Measurements from ENCODE around the gene ZNF683. TPM values are rescaled to one million over a fixed set of nuclear protein-coding genes. Genes with fewer than 3 reads are reported as not detected.
"Not testable (repeated sequence)": the region's sequence is repeated elsewhere in the genome, so short reads cannot be mapped to it uniquely, and the experiment has no call there.

The ZNF683 gene
- total RNA-seq, result under 1 TPM in 1 of 2 experiments, not detected in 1; 0.18 TPM

GRCh38 chr1:26372611-26373010, at the start of gene ZNF683:
Gene ZNF683, minus strand, starts transcription at chr1:26372750. Its CDS starts 4,179 bp downstream, at chr1:26368571.
- H3K9me3 Mint-ChIP-seq, result peaks cover 11% of the 10 kb centered on the region
- H3K27ac Mint-ChIP-seq, result peak within 1 kb of the TSS; percentile 84
- not testable (repeated sequence) for H3K4me3 Mint-ChIP-seq, H3K27me3 Mint-ChIP-seq, DNase-seq
- CTCF ChIA-PET, result interaction anchor here (1.2 to 4.7 kb wide), 6 partner anchors 9 to 65 kb away, joined by 3 to 56 read pairs (median 12); no protein-coding TSS in a partner anchor
- POLR2A ChIA-PET, result interaction anchor here (1.0 to 3.2 kb wide), 6 partner anchors 8 to 171 kb away, joined by 3 to 15 read pairs (median 6); no protein-coding TSS in a partner anchor
- peaks cover 77% of the 10 kb centered on the region for H3K4me1 Mint-ChIP-seq
- H3K36me3 Mint-ChIP-seq (ENCODE audit: low read depth), result peaks cover 17% of the 10 kb centered on the region

DNA sequence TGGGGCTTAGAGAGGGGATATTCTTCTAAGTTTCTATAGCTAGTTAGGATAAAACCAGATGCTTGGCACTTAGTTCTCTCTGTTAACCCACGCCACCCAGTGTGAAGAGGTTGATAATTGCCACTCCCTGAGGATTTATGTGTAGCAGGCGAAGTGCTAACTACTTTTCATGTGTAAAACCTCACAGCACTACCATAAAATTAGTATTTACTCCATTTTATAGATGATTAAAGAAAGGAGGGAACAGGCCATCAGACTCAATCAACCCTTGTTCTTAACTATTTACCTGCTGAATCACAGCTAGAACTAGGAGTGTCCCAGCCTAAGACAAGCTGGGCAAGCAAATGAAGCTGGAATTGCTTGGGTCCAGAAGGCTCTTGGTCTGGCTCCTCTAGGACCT, 46.9 kb upstream of the ZNF683 start:
- no peak for DNase-seq
- H3K36me3 Mint-ChIP-seq (ENCODE audit: low read depth), result no peaks in the 10 kb centered on the region
- H3K4me1 Mint-ChIP-seq, result peaks cover 3% of the 10 kb centered on the region
- ChIA-PET POLR2A (interaction anchor here (0.9 kb wide), 1 partner anchor 29 kb away, joined by 3 read pairs; no protein-coding TSS in a partner anchor), CTCF (interaction anchor here (0.6 to 1.9 kb wide), 6 partner anchors 28 to 250 kb away, joined by 3 to 5 read pairs (median 4); partner anchors contain the start of gene ZNF593)
- no peak overlapping the region for H3K27ac Mint-ChIP-seq
- peaks cover 43% of the 10 kb centered on the region for H3K27me3 Mint-ChIP-seq
- H3K9me3 Mint-ChIP-seq, result no peaks in the 10 kb centered on the region
- H3K4me3 Mint-ChIP-seq, result no peak overlapping the region

DNA sequence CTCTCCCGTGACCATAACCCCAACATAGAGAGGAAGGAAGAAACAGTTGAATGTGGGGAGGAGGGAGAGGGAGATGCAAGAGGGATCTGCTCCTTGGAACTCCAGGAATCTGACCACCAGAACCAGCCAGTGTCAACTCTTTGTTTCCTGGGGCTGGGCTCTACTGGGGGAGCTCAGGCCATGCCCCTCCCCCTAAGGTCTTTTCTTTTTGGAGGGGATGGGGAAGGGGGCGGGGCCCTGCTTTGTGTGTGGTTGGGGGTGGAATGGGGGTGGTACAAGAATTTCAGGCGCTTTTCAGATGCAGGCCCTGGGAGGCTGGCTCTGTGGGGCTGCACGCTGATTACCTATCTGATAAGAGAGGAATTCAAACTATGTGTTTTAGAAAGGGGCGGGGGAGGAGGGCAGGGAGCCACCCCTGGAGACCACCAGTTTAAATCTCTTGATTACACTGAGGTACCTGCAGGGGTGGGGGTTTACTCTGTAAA, 46.4 kb upstream of the ZNF683 start:
- Mint-ChIP-seq H3K4me3 (no peak overlapping the region), H3K27ac (no peak overlapping the region), H3K27me3 (peaks cover 49% of the 10 kb centered on the region), H3K36me3 (ENCODE audit: low read depth) (no peaks in the 10 kb centered on the region), H3K9me3 (no peaks in the 10 kb centered on the region), H3K4me1 (peaks cover 3% of the 10 kb centered on the region)
- ChIA-PET POLR2A (interaction anchor here (0.9 kb wide), 1 partner anchor 28 kb away, joined by 3 read pairs; no protein-coding TSS in a partner anchor), CTCF (interaction anchor here (1.0 to 4.3 kb wide), 5 partner anchors 28 to 249 kb away, joined by 3 to 46 read pairs (median 4); partner anchors contain the start of gene ZNF593)
- no peak for DNase-seq

DNA sequence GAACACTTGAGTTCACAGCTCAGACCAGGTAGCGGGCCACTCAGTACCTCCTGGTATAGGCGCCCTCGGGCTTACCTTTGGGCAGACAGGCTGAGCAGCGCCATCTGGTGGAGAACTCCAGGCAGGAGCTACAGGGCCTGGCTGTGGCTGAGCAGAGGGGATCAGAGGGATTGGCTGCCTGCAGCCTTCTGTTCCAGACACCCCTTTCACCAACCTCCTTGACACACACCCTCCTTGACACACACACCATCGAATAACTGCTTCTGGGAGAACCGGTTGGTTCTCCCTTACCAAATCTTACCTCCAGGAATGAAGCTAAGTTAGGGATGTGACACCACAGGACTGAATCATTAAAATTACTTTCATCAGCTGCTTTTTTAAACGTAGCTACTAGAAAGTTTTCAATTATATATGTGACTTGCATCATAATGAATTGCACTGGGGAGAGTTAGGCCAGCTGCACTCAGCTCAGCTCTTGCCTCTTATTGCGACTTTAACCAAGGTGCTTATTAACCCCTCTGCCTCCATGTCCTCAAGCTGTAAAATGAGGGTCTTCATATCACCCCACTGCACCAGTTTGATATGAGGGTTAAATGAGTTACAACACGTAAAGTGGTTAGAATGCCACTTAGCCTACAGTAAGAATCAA, 44.7 kb upstream of the ZNF683 start:
- DNase-seq, result peak; percentile 87
- H3K4me1 Mint-ChIP-seq, result peaks cover 3% of the 10 kb centered on the region
- H3K4me3 Mint-ChIP-seq, result no peak overlapping the region
- ChIA-PET CTCF (interaction anchor here (0.6 to 4.3 kb wide), 66 partner anchors 9 to 514 kb away, joined by 3 to 66 read pairs (median 6); partner anchors contain the start of genes CEP85, CNKSR1, DHDDS and SH3BGRL3), POLR2A (interaction anchor here (0.6 to 2.1 kb wide), 8 partner anchors 15 to 183 kb away, joined by 3 to 12 read pairs (median 6); partner anchors contain the start of genes CD52, CEP85, DHDDS and HMGN2)
- H3K27me3 Mint-ChIP-seq, result peaks cover 60% of the 10 kb centered on the region
- H3K9me3 Mint-ChIP-seq, result no peaks in the 10 kb centered on the region
- no peak overlapping the region for H3K27ac Mint-ChIP-seq
- no peaks in the 10 kb centered on the region for H3K36me3 Mint-ChIP-seq (ENCODE audit: low read depth)

- H3K4me3 Mint-ChIP-seq, result no peak overlapping the region
- peaks cover 20% of the 10 kb centered on the region for H3K4me1 Mint-ChIP-seq
- CTCF ChIA-PET, result interaction anchor here (0.6 to 1.2 kb wide), 4 partner anchors 16 to 226 kb away, joined by 4 read pairs; no protein-coding TSS in a partner anchor
- no peak overlapping the region for H3K27ac Mint-ChIP-seq
- H3K9me3 Mint-ChIP-seq, result no peaks in the 10 kb centered on the region
- no peaks in the 10 kb centered on the region for H3K36me3 Mint-ChIP-seq (ENCODE audit: low read depth)
- POLR2A ChIA-PET, result no interaction called here
- DNase-seq, result no peak
- H3K27me3 Mint-ChIP-seq, result peaks cover 70% of the 10 kb centered on the region
These were observed 40.5 kb upstream of the ZNF683 start for GRCh38 chr1:26413031-26413430.

GRCh38 chr1:26412180-26412840, 39.8 kb upstream of the ZNF683 start:
- Mint-ChIP-seq H3K4me3 (no peak overlapping the region), H3K36me3 (ENCODE audit: low read depth) (no peaks in the 10 kb centered on the region), H3K27ac (no peak overlapping the region), H3K9me3 (no peaks in the 10 kb centered on the region), H3K4me1 (peaks cover 20% of the 10 kb centered on the region), H3K27me3 (peaks cover 70% of the 10 kb centered on the region)
- POLR2A ChIA-PET, result interaction anchor here (1.1 kb wide), 1 partner anchor 18 kb away, joined by 4 read pairs; no protein-coding TSS in a partner anchor
- CTCF ChIA-PET, result interaction anchor here (0.6 to 1.2 kb wide), 2 partner anchors 48 to 225 kb away, joined by 4 read pairs; no protein-coding TSS in a partner anchor
- no peak for DNase-seq

DNA sequence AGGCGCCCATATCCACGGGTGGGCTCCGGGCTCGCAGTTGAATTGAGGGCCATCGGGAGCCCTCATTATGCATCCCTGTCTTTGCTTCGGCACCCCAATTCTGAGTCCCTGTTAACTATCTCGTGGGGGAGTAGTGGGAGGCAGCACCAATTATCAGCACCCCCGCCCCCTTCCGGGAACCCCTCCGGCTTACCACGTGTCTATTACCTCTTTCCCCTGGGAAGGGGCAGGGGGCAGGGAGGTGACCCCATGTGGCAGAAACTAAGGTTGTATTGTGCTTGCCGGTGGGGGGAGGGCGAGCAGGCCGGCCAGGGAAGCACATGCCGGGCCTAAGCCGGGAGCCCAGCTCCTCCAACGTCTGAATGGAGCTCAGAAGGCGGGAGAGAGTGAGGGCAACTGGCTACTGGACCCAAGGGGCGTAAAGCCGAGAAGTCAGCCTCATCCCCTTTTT, 39.1 kb upstream of the ZNF683 start:
- H3K4me1 Mint-ChIP-seq, result peaks cover 17% of the 10 kb centered on the region
- CTCF ChIA-PET, result interaction anchor here (1.2 kb wide), 2 partner anchors 14 to 47 kb away, joined by 3 to 4 read pairs; no protein-coding TSS in a partner anchor
- POLR2A ChIA-PET, result interaction anchor here (1.1 kb wide), 1 partner anchor 18 kb away, joined by 4 read pairs; no protein-coding TSS in a partner anchor
- H3K27ac Mint-ChIP-seq, result no peak overlapping the region
- H3K36me3 Mint-ChIP-seq (ENCODE audit: low read depth), result no peaks in the 10 kb centered on the region
- H3K4me3 Mint-ChIP-seq, result no peak overlapping the region
- no peaks in the 10 kb centered on the region for H3K9me3 Mint-ChIP-seq
- no peak for DNase-seq
- peaks cover 70% of the 10 kb centered on the region for H3K27me3 Mint-ChIP-seq

DNA sequence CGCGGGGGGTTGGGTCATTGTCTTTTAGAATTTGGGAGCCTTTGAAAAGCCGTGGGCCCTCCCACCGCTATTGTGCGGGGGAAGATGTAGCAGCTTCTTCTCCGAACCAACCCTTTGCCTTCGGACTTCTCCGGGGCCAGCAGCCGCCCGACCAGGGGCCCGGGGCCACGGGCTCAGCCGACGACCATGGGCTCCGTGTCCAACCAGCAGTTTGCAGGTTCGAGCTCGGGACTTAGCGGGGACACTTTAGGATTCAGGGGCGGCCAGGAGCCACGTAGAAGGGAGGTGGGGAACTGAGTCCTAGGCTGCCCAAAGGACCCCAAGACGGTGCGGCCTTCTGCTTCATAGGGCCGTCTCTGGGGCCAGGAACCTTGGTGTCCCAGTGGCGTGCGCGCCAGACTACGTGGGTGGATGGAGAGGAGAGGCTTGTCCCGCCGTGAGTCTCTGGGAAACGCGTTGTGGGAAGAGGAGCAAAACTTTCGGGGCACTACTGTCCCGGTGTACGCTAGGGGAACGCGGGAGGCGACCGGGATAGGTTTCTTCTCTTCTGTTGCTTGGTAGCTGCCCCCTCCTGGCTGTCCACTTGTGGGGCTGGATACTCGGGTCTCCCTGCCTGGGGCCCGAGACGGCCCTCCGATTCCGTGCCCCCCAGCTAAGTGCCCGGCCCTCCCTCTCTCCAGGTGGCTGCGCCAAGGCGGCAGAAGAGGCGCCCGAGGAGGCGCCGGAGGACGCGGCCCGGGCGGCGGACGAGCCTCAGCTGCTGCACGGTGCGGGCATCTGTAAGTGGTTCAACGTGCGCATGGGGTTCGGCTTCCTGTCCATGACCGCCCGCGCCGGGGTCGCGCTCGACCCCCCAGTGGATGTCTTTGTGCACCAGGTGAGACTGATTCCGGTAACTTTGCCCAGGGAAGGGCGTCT, 38.4 kb upstream of the ZNF683 start, which contains the start of gene LIN28A:
Gene LIN28A, plus strand, starts transcription at position 112 of the 918 bp plus-strand sequence. Its CDS starts 75 bp downstream, at position 187.
- no peak within 1 kb of the TSS for H3K4me3 Mint-ChIP-seq
- H3K27ac Mint-ChIP-seq, result no peak within 1 kb of the TSS
- peaks cover 70% of the 10 kb centered on the region for H3K27me3 Mint-ChIP-seq
- POLR2A ChIA-PET, result no interaction called here
- CTCF ChIA-PET, result interaction anchor here (1.2 kb wide), 1 partner anchor 14 kb away, joined by 3 read pairs; no protein-coding TSS in a partner anchor
- DNase-seq, result no peak
- no peaks in the 10 kb centered on the region for H3K36me3 Mint-ChIP-seq (ENCODE audit: low read depth)
- peaks cover 17% of the 10 kb centered on the region for H3K4me1 Mint-ChIP-seq
- H3K9me3 Mint-ChIP-seq, result no peaks in the 10 kb centered on the region

DNA sequence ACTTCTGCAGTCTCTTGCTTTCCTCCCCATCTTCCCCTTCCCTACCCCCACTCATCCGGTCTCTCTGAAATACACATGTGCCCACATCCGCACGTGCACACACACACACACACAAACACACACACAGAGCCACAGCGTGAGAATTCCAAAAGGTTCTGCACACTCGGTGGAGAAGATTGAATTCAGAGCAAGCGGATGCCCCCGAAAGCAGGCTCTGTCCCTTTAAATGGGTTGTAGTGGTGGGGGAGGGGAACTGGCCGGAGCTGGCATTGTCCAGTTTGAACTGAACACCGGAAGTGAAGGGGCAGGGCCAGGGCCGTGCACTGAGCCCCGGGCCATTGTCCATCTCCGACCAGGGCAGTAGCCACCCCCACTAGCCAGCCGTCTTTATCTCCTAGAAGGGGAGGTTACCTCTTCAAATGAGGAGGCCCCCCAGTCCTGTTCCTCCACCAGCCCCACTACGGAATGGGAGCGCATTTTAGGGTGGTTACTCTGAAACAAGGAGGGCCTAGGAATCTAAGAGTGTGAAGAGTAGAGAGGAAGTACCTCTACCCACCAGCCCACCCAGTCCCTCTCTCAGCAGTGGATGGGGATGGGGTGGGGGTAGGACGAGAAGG, 36.7 kb upstream of the ZNF683 start:
- H3K27me3 Mint-ChIP-seq, result peaks cover 61% of the 10 kb centered on the region

DNA sequence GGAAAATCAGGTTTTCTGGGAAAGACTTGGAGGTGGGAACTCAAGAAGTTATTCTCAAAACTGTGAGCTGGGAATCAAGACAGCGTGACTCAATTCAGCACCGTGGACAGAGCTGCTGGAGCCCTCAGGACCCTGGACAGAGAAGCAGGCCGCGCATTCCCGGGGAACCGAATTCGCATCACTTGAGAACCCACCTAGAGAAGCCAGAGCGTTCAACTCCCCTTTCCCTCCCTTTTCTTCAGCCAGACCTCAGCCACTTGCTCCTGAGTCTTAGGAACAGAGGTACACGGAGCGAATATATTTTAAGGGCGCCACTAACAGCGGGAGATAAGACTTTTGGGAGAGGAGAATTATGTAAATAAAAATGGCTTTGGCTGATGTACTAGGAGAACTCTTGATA, 36.1 kb upstream of the ZNF683 start:
- peaks cover 61% of the 10 kb centered on the region for H3K27me3 Mint-ChIP-seq
- H3K4me1 Mint-ChIP-seq, result peaks cover 17% of the 10 kb centered on the region
- ChIA-PET POLR2A (interaction anchor here (0.7 to 1.0 kb wide), 4 partner anchors 10 to 124 kb away, joined by 3 read pairs; partner anchors contain the start of gene HMGN2), CTCF (interaction anchor here (5.8 kb wide), 1 partner anchor 9 kb away, joined by 39 read pairs; no protein-coding TSS in a partner anchor)
- DNase-seq, result peak; percentile 80
- H3K36me3 Mint-ChIP-seq (ENCODE audit: low read depth), result no peaks in the 10 kb centered on the region
- no peaks in the 10 kb centered on the region for H3K9me3 Mint-ChIP-seq
- no peak overlapping the region for H3K27ac Mint-ChIP-seq
- no peak overlapping the region for H3K4me3 Mint-ChIP-seq

More for the DNA sequence above, 36.7 kb upstream of the ZNF683 start:
- DNase-seq, result no peak
- no peaks in the 10 kb centered on the region for H3K9me3 Mint-ChIP-seq
- no peak overlapping the region for H3K27ac Mint-ChIP-seq
- ChIA-PET POLR2A (no interaction called here), CTCF (interaction anchor here (0.9 to 5.8 kb wide), 2 partner anchors 8 to 124 kb away, joined by 3 to 39 read pairs; no protein-coding TSS in a partner anchor)
- H3K36me3 Mint-ChIP-seq (ENCODE audit: low read depth), result no peaks in the 10 kb centered on the region
- peaks cover 17% of the 10 kb centered on the region for H3K4me1 Mint-ChIP-seq
- no peak overlapping the region for H3K4me3 Mint-ChIP-seq

DNA sequence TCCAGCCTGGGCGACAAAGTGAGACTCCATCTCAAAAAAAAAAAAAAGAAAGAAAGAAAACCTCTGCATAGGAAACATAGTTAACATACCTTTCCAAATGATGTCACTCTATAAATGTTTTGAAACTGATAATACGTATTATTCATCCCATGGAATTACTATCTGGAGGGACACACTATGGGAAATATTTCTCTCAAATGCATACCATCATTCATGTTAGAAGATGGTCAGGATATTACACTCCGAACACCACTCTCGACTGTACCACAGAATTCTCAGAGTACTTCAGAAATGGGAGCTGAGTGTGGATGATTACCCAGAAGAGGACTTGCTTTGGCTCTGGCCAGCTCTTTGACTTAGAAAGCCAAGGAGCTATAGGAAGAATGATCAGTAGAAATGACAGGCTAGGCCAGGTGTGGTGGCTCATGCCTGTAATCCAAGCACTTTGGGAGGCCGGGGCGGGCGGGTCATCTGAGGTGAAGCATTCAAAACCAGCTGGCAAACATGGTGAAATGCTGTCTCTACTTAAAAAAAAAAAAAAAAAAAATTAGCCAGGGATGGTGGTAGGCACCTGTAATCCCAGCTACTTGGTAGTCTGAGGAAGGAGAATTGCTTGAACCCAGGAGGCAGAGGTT, 32.8 kb upstream of the ZNF683 start:
- Mint-ChIP-seq H3K27ac (no peak overlapping the region), H3K4me3 (no peak overlapping the region), H3K4me1 (peaks cover 15% of the 10 kb centered on the region), H3K27me3 (peaks cover 43% of the 10 kb centered on the region), H3K36me3 (ENCODE audit: low read depth) (no peaks in the 10 kb centered on the region), H3K9me3 (no peaks in the 10 kb centered on the region)
- CTCF ChIA-PET, result interaction anchor here (0.6 to 5.8 kb wide), 2 partner anchors 10 to 12 kb away, joined by 3 to 39 read pairs; no protein-coding TSS in a partner anchor
- peak; percentile 6 for DNase-seq
- POLR2A ChIA-PET, result no interaction called here
